GM18868 (cell line): ENCODE results near the gene FOXC2.
"Not testable (repeated sequence)": the region's sequence is repeated elsewhere in the genome, so short reads cannot be mapped to it uniquely, and the experiment has no call there.

ENCODE experiments used
- ATAC-seq: cut with Tn5 transposase; IDR thresholded peaks from one replicate; pipeline ENCODE4 v1.9.1; 2021; ENCODE audit warnings: mild to moderate bottlenecking, moderate library complexity; ENCODE audit not compliant: unreplicated experiment

FOXC2 gene

DNA sequence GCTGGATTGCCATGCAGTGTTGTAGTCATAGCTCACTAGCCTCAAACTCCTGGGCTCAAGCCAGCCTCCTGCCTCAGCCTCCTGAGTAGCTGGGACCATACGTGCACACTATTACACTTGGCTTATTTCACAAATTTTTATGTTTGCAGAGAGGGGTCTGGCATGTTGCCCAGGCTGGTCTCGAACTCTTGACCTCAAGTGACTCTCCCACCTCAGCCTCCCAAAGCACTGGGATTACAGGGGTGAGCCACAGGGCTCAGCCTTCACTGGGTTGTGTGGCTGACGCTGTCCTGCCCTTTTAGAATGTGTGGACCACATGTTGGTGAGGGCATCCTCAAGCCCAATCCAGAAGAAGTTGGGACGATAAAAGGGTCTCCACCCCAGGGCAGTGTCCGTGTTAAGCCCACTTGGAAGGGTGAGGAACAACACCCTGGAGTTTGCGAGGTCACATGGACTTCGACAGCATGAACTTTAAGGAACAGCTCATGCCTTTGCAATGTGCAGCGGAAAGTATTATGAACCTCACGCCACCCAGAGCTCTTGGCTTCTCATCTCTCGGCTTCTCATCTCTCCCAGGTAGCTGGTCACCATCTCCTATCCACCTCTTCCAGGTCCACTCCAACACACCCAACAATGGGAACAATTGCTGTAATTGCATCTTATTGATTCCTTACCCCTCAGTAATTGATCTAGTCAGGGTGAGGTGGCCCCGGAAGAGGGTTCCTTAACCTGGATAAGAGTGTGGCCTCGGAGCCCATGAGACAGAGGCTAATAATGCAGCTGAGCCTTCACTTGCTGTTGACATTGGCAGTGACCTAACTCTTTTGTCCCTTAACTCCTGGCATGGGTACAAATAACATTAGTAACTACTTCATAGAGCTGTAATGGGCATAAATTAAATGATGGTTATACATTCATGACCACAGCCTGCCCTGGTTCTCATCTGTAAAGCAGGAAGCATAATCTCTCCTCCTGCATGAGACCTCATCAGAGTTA, 18.4 kb downstream of the FOXC2 start:
- ATAC-seq = no peak

DNA sequence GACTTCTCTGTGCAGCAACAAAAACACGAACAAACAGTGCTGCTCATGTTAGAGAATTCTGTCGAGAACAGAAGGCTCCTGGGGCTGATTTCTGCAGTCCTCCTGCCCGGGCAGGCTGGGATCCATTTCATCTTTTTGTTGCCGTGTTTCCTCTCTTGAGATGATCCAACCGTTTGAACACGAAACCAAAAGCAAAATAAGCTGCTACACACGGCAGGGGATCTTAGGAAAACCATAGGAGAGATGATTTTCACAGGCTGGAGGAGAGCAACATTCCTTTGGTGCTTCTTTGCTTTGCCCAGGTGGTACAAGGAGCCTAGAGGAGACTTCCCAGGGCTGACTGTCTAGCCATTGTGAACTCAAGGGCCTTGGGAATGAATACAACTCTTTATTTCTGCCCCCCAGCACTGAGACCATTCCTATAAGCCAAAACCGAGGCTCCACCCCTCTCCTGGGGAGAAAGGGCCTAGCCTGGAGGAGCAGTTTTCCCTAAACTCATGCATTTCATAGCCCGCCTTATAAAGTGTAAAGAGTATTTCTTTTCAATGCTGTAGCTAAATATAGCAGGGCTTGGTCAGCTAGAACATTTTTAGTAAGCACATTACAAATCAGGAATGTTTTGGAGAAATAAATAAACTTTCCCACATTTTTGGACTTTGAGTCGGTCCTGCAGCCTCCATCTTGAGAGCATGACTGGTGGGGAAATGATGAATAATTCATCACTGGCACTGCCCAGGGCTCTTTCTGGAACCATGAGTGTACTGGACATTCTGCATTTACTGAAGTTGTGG, 19.4 kb downstream of the FOXC2 start:
- no peak for ATAC-seq

DNA sequence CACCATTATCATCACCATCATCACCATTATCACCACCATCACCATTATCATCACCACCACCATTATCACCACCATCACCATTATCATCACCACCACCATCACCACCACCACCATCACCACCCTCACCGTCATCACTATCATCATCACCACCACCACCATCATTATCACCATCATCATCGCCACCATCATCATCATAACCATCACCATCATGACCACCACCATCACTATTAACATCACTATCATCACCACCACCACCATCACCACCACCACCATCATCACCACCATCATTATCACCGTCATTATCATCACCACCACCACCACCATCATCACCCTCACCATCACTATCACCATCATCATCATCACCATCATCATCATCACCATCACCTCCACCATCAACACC, 20.9 kb downstream of the FOXC2 start:
- no peak for ATAC-seq

DNA sequence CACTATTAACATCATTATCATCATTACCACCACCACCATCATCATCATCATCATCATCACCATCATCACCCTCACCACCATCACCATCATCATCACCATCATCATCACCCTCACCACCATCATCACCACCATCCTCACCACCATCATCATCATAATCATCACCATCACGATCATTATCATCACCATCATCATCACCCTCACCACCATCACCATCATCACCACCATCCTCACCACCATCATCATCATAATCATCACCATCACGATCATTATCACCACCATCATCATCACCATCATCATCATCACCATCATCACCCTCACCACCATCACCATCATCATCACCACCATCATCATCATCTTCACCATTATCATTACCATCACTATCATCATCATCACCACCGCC, 21.3 kb downstream of the FOXC2 start:
- ATAC-seq = not testable (repeated sequence)

DNA sequence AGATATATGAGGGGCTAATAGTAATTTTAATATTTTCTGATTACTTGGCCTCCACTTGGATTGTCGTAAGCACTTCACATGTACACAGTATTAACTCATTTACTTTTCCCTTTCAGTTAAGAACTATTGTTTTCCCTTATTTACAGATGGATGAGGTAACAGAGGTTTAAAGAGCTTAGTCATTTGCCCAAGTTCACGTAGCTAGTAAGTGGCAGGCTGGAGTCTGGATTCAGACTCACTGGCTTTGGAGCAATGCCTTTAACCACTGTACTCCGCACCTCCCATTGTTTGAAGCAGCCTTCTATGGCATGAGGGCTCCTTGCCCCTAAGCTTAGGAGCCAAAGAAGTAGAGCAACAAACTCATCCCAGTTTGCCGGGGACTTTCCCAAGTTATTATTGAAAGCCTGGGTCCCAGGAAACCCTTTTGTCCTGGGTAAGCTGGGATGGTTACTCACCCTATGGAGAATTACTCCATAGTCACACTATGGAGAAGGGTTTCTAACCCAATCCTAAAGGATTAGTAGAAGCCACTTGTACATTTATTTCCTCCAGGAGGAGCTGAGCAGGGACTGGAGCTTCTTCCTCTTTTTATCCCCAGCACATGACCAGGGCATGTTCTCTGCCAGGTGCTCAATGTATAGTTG, 24.0 kb downstream of the FOXC2 start:
- ATAC-seq = no peak

DNA sequence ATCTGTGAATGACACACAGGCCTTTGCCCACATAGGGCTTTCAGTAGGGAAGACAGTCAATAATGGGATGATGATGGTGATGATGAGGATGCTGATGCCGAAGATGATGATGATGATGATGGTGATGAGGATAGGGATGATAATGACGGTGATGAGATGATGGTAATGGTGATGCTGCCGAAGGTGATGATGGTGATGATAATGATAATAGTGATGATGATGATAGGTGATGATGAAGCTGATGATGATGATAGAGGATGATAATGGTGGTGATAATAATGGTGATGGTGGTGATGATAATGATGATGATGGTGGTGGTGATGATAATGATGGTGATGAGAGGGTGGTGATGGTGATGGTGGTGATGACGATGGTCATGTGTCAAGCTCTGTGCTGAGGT, 24.6 kb downstream of the FOXC2 start:
- ATAC-seq = no peak

DNA sequence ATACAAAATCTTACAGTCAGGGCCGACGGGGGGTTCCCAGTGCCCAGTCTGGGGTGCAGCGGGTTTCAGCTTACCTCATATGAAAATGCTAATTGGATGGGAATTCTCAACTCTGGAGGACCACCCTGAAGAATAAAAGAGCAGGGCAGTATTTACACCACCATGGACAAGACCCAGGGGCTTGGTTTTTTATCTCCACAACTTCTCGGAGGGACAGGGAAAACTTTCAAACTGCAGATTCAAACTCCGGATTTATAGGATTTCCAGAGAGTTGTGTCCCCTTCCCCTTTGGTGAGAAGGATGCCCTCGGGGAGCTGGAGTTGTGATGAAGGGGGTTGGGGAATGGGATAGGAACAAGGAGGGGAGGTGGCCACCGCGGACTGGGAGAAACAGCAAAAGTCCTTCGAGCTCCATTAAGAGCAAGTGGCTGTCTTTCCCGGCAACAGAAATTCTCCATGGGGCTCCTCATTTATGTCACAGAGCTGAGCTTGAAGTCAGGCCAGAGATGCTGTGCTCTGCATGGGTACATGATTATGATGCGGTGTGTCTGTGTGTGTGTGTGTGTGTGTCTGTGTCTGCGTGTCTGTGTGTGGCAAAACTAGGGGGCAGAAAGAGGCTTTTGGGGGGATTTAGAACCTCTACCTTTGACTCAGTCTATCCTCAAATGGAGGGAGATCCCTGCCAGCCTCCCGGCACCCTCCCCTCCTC, 27.4 kb downstream of the FOXC2 start:
- ATAC-seq = no peak

DNA sequence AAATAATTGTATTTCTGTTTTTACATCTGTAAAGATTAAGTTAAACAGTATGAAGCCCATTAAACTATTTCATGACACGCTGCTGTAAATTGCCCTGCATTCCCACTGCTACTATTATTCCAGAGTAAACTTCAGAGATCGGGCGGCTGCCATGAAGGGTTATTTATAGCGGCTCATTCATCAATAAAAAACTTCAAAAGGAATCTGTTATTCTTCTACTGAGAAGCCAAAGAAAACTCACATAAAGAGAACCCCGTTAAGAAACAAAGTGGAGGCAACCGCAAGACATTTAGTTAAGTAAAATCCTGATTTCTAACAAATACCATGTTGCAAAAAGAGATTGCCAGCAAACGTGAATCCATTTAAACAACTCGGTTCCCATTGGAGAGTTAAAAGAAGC, 28.1 kb downstream of the FOXC2 start:
- ATAC-seq = no peak

DNA sequence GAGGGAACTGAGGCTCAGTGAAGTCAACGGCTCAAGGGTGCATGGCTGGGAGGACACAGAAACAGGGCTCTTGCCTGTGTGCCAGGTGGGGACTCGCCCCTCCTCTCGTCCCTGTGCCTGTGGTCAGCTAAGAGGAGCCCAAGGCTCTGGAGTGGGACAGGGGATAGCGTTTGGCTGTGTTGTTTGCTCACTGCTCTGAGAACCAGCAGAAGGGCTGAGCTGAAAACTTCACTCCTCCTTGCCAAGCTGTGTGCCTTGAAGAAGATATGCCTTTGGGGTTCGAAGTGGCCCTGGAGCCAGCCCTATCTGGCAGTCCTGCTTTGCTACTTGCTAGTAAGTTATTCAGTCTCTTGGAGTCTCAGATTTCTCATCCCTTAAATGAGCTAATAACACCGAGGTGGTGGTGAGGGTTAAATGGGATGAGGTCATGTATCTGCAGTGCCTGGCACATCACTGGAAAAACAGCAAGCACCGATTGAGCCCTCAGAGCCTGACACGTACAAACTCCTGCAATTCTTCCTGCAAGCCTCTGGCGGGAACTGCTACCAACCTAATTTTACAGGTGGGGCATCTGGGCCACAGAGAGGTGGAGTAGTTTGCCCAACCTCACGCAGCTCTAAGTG, 29.5 kb downstream of the FOXC2 start:
- ATAC-seq = no peak

DNA sequence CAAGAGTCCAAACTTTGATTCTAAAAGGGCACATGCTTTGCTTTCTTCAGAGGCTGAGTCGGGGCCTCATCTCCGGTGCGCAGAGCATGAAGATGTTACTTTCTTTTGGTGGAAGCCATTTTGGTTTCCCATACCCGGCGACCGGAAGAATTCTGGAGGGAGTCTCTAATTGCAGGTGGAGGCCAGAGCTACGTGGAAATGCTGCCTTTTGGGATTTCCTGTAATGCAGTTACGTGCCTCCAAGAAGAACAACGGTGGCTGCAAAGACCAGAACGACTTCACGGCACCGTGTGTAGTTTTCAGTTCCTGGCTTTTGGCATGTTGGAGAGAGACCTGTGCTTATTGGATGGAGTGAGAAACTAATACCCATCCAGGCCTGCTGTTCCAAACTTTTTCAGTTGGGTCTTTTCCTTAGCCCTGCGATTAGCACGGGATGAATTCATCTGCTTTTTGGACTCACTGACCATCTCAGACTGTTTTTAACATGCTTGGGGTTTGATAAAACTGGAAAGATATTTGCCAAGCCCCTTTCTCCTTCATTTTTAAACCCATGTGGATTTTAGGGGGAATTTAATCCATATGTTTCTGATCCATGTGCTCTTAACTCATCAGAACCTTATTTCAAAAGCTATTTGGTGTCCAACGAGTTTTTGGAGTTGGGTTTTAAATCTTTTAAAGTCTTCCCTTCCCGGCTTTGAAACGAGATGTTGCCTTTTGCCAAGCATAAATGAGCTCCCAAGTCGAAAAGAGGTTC, 30.7 kb downstream of the FOXC2 start:
- ATAC-seq = no peak

DNA sequence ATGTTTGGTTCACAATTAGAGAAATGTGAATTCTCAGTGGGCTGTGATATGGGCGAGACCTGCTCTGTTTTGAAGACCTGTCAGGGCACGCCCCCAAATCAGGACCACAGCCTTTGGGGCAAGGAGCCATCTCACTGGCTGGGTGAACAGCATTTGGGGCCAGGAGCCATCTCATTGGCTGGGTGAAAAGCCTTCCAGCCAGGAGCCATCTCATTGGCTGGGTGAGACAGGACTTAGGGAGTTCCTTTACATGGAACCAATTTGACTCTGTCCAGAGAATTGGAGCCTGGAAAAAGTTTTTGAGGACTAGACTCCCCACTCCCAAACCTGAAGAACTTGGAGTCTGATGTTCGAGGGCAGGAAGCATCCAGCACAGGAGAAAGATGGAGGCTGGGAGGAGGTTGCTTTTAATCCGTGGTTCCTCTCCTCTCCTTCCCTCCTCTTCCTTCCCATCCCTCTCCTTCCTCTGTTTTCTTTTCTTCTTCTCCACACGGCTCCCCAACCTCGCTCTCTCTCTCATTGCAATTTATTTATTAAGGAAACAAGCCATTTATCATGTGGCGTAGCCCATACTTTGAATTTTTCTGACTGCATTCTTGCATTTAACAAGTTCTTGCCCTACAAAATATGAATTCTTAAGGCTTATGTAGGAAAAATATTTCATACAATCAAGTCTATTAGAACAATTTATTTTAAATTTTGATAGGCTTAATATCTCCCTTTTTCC, 31.4 kb downstream of the FOXC2 start:
- no peak for ATAC-seq

DNA sequence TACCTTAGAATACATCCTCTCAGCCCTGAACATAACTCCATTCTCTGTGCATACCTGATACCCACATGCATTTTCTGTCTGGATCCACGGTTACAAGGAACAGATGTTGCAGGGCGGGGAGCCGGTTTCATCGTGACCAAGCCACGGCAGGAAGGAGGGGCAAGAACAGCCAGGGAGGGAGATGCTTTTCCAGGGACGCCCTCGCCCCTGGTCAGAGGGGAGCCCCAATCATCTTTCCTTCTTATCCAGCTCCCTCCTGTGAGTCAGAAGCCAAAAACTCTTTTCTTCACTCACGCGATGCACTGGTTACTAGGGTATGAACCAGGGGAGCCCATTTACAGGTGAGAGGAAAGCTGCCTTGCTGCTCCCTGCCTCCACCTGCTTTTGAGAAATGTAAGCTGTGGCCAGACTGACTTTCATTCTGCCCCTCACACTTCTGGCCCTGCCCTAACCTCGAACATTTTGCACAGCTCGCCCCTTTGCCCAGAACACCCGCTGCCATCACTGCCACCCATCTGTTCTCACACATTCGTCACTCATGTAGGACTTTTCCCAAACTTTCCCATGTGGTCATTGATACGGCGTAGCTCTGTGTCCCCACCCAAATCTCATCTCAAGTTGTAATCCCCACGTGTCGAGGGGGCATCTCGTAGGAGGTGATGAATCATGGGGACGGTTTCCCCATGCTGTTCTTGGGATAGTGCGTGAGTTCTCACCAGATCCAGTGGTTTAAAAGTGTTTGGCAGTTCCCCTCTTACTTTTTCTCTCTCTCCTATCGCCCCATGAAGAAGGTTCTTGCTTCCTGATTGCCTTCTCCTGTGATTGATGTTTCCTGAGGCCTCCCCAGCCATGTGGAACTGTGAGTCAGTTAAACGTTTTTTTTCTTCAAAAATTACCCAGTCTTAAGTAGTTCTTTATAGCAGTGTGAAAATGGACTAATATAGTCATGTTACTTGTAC, 32.3 kb downstream of the FOXC2 start:
- no peak for ATAC-seq

DNA sequence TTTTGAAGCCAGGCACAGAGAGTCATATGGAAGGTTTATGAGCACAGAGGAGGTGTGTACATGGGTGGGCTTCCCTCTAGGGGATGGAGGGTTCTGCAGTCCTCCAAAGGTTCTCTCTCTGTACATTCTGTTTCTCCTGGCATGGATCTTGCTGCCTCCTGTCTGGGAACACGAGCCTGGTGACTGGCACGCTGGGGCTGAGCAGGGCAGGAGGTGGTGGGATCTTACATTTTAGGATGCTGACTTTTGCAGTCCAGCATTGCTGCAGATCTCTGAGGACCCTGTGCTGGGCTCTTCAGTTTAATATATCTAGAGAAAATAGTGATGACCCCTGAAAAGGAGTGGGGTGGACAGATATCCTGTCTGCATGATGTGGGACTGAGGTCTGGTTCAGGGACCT, 34.7 kb downstream of the FOXC2 start:
- ATAC-seq = no peak

DNA sequence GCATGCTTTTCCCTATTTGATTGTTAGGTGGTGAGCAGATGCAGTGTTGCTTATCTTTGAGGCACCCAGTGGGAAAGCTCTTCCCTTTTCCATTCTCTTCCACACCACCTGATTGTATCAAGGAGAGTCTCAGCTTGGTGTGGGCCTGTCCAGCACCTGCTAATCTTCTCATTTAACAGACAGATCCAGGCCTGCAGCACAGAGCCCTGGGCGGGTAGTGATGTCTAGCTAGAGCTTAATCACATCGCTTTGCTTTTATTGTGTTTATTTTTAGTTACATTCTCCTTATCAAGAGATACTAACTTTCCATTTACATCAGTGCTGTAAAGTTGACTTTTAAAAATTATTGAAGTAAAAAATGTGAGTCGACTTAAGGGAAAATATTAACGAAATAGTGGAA, 35.9 kb downstream of the FOXC2 start:
- no peak for ATAC-seq

DNA sequence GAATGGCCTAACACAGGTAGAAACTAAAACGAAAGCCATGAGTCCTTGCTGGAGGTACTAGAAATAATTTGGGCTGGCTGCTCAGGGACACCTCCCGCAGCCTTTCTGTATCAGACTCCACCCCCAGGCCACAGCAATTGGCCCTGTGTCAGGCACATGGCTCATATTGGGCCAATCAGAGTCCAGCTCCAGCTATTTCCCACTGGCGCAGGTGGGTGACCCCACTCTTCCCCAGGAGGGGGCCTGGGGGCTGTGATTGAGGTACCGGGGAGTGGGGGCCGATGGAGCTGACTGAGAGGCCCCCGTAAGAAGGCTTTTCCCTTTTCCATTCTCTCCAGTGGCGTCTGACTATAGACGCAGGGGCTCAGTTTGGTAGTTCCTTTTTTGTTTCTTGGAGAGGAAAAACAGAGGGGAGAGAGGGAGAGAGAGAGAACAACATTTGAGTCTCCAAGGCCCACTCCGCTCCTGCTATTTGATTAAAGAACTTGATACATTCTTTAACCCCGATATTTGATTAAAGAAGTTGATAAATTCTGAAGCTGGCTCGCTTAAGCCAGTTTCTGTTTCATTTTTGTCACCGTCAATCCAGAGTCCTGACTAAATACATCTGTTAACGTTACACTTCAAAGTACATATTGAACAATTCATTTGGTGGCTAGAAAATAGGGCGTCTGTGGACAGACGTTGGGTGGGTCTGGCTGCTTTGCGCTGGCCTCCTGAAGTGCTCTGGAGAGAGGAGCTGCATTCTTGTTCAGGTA, 38.0 kb downstream of the FOXC2 start:
- ATAC-seq = no peak

DNA sequence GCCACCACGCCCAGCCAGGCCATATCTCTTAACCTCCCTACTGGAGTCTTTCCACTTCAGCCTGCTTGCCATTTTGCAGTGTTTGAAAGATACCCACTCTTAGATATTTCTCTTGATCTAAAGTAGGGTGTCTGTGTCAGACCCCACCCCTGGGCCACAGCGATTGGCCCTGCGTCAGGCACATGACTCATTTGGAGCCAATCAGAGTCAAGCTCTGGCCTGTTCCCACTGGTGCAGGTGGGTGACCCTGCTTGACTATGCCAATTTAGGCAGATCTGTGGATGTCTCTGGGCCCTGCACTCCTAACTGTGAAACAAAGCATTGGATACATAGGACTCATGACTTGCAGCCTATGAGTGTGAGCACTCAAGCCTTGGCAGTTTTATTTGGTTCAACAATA, 39.3 kb downstream of the FOXC2 start:
- no peak for ATAC-seq

DNA sequence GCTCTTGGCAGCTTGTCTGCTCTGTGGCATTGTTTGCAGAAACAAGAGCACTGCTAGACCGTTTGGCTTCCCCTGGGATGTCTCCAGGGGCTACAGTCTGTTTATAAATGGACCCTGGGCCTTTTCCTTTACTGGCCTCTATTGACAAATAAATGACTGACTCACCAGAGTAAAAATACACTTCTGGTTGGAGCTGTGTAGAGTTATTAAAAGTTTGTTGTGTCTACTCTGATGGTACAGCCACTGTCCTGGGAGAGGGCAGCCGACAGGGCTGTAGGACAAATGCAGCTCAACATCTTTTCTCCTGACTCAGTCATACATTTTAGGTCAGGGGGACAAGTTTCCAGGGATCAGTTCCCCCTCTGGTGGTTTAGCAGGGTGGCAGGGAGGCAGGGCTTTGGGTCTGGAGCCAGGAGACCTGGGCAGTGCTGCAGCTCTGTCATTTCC, 41.7 kb downstream of the FOXC2 start:
- no peak for ATAC-seq
